OCI-LY1 (cell line): ENCODE results near the gene CELF4.

Source experiments
- H2AFZ ChIP-seq: fragments of 200-600 bp; sonication (generic), shearing (Covaris generic); 2 replicates; pipeline ENCODE4 v1.6.0; 2014; ENCODE audit warnings: antibody characterized with exemption, mild to moderate bottlenecking, low read length
- H3F3A ChIP-seq: fragments of 200-600 bp; sonication (generic), shearing (Covaris generic); 2 replicates; pipeline ENCODE4 v1.6.0; 2014; ENCODE audit warnings: mild to moderate bottlenecking, antibody characterized with exemption, low read length, moderate library complexity; ENCODE audit not compliant: insufficient read depth
- H3K27ac ChIP-seq: fragments of 200-600 bp; sonication (generic); 2 replicates; pipeline ENCODE4 v1.5.1; 2014; ENCODE audit warnings: low read length, mixed run types, mild to moderate bottlenecking, low read depth; ENCODE audit not compliant: poor library complexity, severe bottlenecking
- H3K27me3 ChIP-seq: fragments of 200-600 bp; sonication (generic); 2 replicates; pipeline ENCODE4 v1.6.0; 2014; ENCODE audit warnings: antibody characterized with exemption, mild to moderate bottlenecking, low read length, moderate library complexity; ENCODE audit not compliant: insufficient read depth
- H3K36me3 ChIP-seq: fragments of 200-600 bp; sonication (generic); 2 replicates; pipeline ENCODE4 v1.6.1; 2014; ENCODE audit warnings: mild to moderate bottlenecking, antibody characterized with exemption, low read length, moderate library complexity, mixed read lengths; ENCODE audit not compliant: insufficient read depth
- H3K4me1 ChIP-seq: fragments of 200-600 bp; sonication (generic); 2 replicates; pipeline ENCODE4 v1.5.1; 2014; ENCODE audit warnings: mild to moderate bottlenecking, low read length, moderate library complexity; ENCODE audit not compliant: insufficient read depth, severe bottlenecking
- H3K4me2 ChIP-seq: fragments of 200-600 bp; sonication (generic), shearing (Covaris generic); 2 replicates; pipeline ENCODE4 v1.6.1; 2014; ENCODE audit warnings: low read length
- H3K4me3 ChIP-seq: fragments of 200-600 bp; sonication (generic); 2 replicates; pipeline ENCODE4 v1.5.1; 2014; ENCODE audit warnings: low read length, low read depth, mild to moderate bottlenecking, mixed read lengths; ENCODE audit not compliant: poor library complexity, severe bottlenecking
- H3K79me2 ChIP-seq: fragments of 200-600 bp; shearing (Covaris generic); 2 replicates; pipeline ENCODE4 v1.6.1; 2016; ENCODE audit warnings: mixed run types, low read length, mixed read lengths; ENCODE audit not compliant: insufficient read depth
- H3K9ac ChIP-seq: fragments of 200-600 bp; sonication (generic), shearing (Covaris generic); 2 replicates; pipeline ENCODE4 v1.6.1; 2014; ENCODE audit warnings: mild to moderate bottlenecking, low read length, mixed read lengths
- H3K9me2 ChIP-seq: fragments of 200-600 bp; sonication (generic), shearing (Covaris generic); 2 replicates; pipeline ENCODE4 v1.6.1; 2014; ENCODE audit warnings: low read depth, mild to moderate bottlenecking, low read length, mixed read lengths
- H3K9me3 ChIP-seq: fragments of 200-600 bp; shearing (Covaris generic); 2 replicates; pipeline ENCODE4 v1.6.1; 2014; ENCODE audit warnings: low read length, mixed read lengths
- H4K20me1 ChIP-seq: fragments of 200-600 bp; sonication (generic), shearing (Covaris generic); 2 replicates; pipeline ENCODE4 v1.6.0; 2016; ENCODE audit warnings: mild to moderate bottlenecking, low read length; ENCODE audit not compliant: insufficient read depth
- EZH2 ChIP-seq: fragments of 200-600 bp; sonication (generic), shearing (Covaris generic); IDR thresholded peaks from 2 replicates; pipeline ENCODE4 v1.8.0; 2017; ENCODE audit warnings: borderline replicate concordance, mixed run types, mild to moderate bottlenecking, antibody characterized with exemption, low read length, moderate library complexity, mixed read lengths
- TF ChIP-seq, protein P1 (sequence below): fragments of 200-600 bp; sonication (generic), shearing (Covaris generic); IDR thresholded peaks from 2 replicates; pipeline ENCODE4 v1.5.1; 2017; ENCODE audit warnings: mild to moderate bottlenecking, antibody characterized with exemption, low read length, moderate library complexity, mixed read lengths

CELF4 gene

DNA sequence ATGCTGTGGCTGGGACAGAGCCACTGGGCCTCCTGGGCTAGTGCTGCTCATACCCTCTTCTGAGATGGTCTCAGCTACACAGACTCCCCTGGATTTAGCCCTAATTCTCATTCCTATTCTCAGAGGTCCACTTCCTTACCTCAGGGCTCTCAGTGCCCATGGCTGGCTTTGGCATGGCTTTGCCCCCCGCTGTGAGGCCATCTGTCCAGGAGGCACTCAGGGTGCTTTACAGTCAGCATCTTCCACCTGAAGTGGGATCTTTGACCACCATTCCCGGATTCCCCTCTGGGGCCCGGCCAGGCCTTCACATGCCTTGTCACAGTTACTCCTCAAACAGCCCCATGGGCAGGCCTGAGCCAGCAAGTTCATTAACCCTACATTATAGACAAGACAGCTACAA, 161.8 kb downstream of the CELF4 start:
- Histone ChIP-seq H3K9me3 (no peaks in the 10 kb centered on the region), H3K9ac (no peak overlapping the region), H3K4me3 (no peak overlapping the region), H3F3A (no peaks in the 10 kb centered on the region), H3K79me2 (no peaks in the 10 kb centered on the region), H3K4me2 (no peak overlapping the region), H2AFZ (no peak overlapping the region), H3K27me3 (no peaks in the 10 kb centered on the region; the same call in 1 of the 2 replicates), H3K9me2 (no peaks in the 10 kb centered on the region), H4K20me1 (no peaks in the 10 kb centered on the region), H3K4me1 (no peaks in the 10 kb centered on the region), H3K27ac (no peak overlapping the region), H3K36me3 (no peaks in the 10 kb centered on the region)
- no peak for TF ChIP-seq EZH2
- TF ChIP-seq, protein P1, sequence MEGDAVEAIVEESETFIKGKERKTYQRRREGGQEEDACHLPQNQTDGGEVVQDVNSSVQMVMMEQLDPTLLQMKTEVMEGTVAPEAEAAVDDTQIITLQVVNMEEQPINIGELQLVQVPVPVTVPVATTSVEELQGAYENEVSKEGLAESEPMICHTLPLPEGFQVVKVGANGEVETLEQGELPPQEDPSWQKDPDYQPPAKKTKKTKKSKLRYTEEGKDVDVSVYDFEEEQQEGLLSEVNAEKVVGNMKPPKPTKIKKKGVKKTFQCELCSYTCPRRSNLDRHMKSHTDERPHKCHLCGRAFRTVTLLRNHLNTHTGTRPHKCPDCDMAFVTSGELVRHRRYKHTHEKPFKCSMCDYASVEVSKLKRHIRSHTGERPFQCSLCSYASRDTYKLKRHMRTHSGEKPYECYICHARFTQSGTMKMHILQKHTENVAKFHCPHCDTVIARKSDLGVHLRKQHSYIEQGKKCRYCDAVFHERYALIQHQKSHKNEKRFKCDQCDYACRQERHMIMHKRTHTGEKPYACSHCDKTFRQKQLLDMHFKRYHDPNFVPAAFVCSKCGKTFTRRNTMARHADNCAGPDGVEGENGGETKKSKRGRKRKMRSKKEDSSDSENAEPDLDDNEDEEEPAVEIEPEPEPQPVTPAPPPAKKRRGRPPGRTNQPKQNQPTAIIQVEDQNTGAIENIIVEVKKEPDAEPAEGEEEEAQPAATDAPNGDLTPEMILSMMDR, result no peak

GRCh38 chr18:37403100-37403781, 162.4 kb downstream of the CELF4 start:
- no peaks in the 10 kb centered on the region for H3F3A ChIP-seq
- H3K36me3 ChIP-seq, result no peaks in the 10 kb centered on the region
- H3K27ac ChIP-seq, result no peak overlapping the region
- no peak overlapping the region for H3K4me3 ChIP-seq
- TF ChIP-seq, protein P1, result no peak
- no peak for TF ChIP-seq EZH2
- no peaks in the 10 kb centered on the region; the same call in 1 of the 2 replicates for H3K27me3 ChIP-seq
- H3K79me2 ChIP-seq, result no peaks in the 10 kb centered on the region
- no peaks in the 10 kb centered on the region for H3K9me2 ChIP-seq
- H4K20me1 ChIP-seq, result no peaks in the 10 kb centered on the region
- no peaks in the 10 kb centered on the region for H3K4me1 ChIP-seq
- H3K4me2 ChIP-seq, result no peak overlapping the region
- H2AFZ ChIP-seq, result no peak overlapping the region
- H3K9me3 ChIP-seq, result no peaks in the 10 kb centered on the region
- no peak overlapping the region for H3K9ac ChIP-seq

DNA sequence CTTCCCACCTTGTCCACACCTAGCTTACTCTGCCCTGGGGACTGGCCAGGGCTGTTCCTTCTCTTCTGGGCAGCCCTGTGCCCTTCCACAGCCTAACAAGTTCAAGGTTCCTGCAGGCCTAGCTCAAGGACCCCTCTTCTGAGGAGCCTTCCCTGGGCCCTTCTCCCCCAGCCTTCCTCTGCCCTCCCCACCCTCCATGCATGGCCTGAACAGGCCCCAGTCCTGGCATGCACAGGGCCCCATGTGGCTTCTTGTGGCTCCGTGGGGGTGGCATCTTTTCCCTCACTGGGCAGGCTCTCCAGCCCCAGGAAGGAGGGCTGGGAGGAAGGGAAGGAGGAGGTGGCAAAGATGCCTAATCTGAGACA, 162.9 kb downstream of the CELF4 start:
- Histone ChIP-seq H3F3A (no peaks in the 10 kb centered on the region), H4K20me1 (no peaks in the 10 kb centered on the region), H3K4me2 (no peak overlapping the region), H3K9me2 (no peaks in the 10 kb centered on the region), H3K27ac (no peak overlapping the region), H3K36me3 (no peaks in the 10 kb centered on the region), H3K79me2 (no peaks in the 10 kb centered on the region), H2AFZ (no peak overlapping the region), H3K4me3 (no peak overlapping the region), H3K9ac (no peak overlapping the region), H3K4me1 (no peaks in the 10 kb centered on the region), H3K27me3 (no peaks in the 10 kb centered on the region; the same call in 1 of the 2 replicates), H3K9me3 (no peaks in the 10 kb centered on the region)
- TF ChIP-seq, protein P1, result no peak
- TF ChIP-seq EZH2, result no peak
